HS-27A (cell line): Measurements from ENCODE around the gene POU6F2.

Experiments used
- DNase-seq: peaks from one replicate; pipeline ENCODE4 v3.0.0-alpha.2; 2012; ENCODE audit warnings: low read depth, missing footprints

POU6F2 gene

GRCh38 chr7:39509912-39510311, 532.2 kb downstream of the POU6F2 start:
- DNase-seq: no peak

- DNase-seq: no peak
Measured at GRCh38 chr7:39510864-39511354, 533.2 kb downstream of the POU6F2 start.

GRCh38 chr7:39515534-39516228, 538.0 kb downstream of the POU6F2 start:
- no peak for DNase-seq

- DNase-seq: no peak
Measured at GRCh38 chr7:39516498-39516897, 538.8 kb downstream of the POU6F2 start.

- DNase-seq: no peak
Measured at GRCh38 chr7:39517240-39517639, 539.5 kb downstream of the POU6F2 start.
